K562 treated with DMSO at 1 percent for 12 hours (cell line): ENCODE data around the gene ZCCHC18. TPM values are rescaled to one million over a fixed set of nuclear protein-coding genes. Genes with fewer than 3 reads are reported as not detected.

Source experiments
- total RNA-seq: library from RNA; unstranded; fragments of 300-600 nt; gene quantifications from 2 replicates; pipeline ENCODE4 v1.2.3, GENCODE V29; 2022; ENCODE audit not compliant: insufficient read depth

ZCCHC18 gene
- not detected in 2 replicates for total RNA-seq

DNA sequence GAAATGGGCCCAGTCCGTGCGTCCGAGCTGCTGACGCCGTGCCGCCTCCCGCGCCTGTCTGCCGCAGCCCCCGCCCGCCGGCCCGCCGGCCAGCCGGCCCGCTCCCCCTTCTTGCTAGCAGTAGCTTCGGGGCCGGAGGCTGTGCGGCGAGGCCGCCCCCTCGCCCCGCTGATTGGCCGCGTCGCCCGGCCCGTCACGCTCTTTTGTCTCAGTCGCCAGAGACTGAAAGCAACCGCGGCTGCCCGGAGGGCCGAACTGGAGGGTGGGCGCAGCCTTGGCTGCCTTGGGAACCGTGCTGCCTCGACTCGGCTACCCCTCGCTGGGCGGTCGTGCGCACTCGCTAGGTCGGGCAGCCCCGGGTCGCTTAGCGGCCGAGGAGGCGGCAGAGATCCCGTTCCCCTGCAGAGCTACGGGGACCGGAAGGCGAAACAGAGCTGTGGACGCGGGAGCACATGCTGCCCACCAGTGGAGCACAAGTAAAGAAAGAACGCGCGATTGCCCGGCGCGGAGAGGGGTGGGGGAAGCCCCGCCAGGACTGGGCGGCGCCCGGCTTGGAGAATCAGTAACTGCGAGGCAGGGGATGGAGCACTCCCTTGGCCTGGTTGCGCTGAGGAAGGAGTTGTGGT is at the start of gene ZCCHC18:
Gene ZCCHC18, plus strand, starts transcription at position 198 of the 626 bp plus-strand sequence. CDS start 1,589 bp downstream, outside the sequence.

DNA sequence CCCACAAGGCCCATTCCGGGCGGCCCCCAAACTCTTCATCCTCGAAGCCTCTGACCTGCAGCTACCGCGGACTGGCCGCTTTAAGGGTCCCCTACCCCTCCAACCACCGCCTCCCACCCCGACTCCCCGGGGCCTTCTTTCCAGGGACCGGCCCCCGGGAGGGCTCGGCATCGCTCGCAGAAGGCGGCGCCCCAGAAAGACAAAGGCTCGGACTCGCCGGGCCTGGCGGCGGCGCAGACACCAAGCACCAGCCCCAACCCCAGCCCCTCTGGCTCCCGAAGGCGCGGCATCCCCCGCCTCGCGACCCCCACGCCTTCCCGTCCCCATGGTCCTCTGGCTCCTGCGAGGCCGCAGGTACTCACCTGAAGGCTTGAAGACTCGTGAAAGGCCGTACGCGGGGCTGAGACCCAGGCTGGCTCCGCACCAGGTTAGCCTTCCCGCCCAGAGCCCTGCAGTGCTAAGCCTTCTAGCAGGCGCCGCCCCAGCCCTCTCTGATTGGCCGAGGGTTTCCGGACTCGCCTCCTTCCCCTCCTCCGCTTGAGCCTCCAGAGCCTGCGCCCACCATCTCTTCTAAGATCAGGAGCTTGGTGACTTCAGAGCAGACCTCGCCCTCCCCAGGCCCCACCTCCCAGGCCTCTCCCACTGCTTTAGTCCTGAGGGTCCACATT is 36.4 kb upstream of the ZCCHC18 start, which contains the start of gene TMSB15C:
Gene TMSB15C, minus strand, starts transcription at position 459 of the 668 bp plus-strand sequence.

DNA sequence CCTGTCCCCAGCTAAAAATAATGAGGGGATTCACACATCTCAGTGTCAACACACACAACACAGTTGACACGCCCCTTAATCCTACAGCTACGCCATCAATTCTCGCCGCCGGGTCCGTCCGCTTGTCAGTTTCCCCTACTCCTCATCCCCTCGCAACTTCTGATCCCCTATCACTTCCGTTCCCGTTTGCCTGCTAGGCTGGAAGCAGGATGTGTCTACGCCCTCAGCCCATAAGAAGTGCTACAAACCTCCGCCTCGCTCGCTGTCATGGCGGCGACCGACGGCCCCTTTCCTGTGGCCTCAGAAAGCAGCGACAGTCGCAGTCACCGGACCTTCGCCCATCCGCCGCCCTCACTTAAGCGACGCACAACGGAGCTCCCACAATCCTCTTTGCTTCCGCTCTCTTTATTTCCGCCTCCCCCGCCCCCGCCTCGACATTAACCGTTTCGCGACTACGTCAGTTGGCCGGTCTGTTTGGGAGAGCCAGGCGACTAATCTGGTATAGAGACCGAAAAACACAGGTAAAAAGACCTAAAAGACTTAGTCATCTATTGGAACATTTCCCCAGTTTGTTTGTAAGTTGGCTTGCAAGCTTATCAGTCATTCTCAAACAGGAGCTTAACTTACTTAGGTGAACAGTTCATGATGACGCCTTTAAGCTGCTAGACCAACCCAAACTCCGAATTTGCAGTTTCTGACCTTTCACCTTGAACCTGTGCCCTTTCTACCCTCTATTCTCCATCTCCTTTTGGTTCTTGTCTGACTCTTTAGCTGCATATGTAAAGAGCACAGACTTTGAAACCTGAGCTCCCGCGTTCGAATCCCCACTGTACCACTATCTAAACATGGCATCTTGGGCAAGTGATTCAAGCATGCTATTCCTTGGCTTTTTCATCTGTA is 44.6 kb downstream of the ZCCHC18 start, which contains the start of gene SLC25A53:
Gene SLC25A53, minus strand, starts transcription at position 380 of the 900 bp plus-strand sequence. CDS start 51,752 bp downstream, outside the sequence.

Other genes starting within 250 kb of the ZCCHC18 start
- gene TMSB15B, start 149.9 kb upstream of the ZCCHC18 start, total RNA-seq, result not detected in 2 replicates
- not detected in 2 replicates for gene H2BW1, start 98.8 kb upstream of the ZCCHC18 start, total RNA-seq
- not detected in 2 replicates for gene H2BW2, start 72.6 kb upstream of the ZCCHC18 start, total RNA-seq
- gene TMSB15C, start 36.3 kb upstream of the ZCCHC18 start, total RNA-seq, result not detected in 2 replicates
- gene SLC25A53, start 44.5 kb downstream of the ZCCHC18 start, total RNA-seq, result 3.1 and 5.2 TPM in 2 replicates
- gene FAM199X, start 53.9 kb downstream of the ZCCHC18 start, total RNA-seq, result 3.9 and 14.7 TPM in 2 replicates
- not detected in 2 replicates for gene ESX1, start 142.4 kb downstream of the ZCCHC18 start, total RNA-seq